ENCODE data around the gene SARS1. TPM values are rescaled to one million over a fixed set of nuclear protein-coding genes. Genes with fewer than 3 reads are reported as not detected.
A peak's percentile ranks its signal among the peaks of the same experiment; 100 is the strongest.

SARS1 gene
- total RNA-seq, 1 donor from 2014 or later, result 188 TPM

DNA sequence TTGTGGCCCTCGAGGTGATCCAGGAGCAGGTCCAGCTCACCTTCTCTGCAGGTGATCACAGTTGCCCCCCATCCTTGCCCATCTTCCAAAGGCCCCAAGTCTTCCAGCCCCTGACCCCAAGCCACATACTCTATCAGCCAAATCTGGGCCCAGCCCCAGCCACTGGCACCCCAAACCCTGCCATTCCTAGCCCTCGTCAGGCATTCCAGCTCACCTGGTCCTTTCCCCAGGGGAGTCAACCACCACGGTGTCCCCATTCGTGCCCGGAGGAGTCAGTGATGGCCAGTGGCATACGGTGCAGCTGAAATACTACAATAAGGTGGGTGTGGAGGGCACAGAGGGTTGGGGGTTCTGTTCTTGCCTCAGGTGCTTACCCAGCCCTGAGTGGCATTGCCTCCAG, 47.9 kb downstream of the SARS1 start:
- POLR2A ChIA-PET, result no interaction called here

DNA sequence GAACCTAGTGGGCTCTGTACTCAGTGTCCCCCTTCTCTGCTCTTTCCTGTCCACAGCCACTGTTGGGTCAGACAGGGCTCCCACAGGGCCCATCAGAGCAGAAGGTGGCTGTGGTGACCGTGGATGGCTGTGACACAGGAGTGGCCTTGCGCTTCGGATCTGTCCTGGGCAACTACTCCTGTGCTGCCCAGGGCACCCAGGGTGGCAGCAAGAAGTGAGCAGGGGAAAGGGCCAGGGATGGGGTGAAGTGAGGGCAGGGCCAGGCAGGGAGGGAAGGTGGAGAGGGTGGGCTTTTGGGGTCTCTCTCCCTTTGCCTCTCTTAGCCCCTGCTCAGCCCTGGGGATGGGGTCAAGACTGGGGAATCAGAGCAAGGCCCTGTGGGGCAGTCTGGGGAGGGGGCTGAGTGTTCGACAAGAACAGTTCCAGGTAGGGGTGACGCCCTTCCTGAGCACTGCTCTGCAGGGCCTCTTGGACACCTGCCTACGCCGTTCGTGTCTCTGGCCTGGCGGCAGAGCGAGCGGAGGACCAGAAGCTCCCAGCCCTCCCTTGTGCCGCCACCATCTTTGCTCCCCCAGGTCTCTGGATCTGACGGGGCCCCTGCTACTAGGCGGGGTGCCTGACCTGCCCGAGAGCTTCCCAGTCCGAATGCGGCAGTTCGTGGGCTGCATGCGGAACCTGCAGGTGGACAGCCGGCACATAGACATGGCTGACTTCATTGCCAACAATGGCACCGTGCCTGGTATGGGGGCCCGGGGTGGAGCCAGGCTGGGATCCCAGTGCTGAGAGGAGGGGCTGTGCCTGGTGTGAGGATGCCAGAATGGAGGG, 48.7 kb downstream of the SARS1 start:
- ATAC-seq (ENCODE audit: low read depth), result no peak
- ChIA-PET CTCF (interaction anchor here (1.8 kb wide), 1 partner anchor 9 kb away, joined by 4 read pairs; no protein-coding TSS in a partner anchor), POLR2A (no interaction called here)
- H3K9me3 Mint-ChIP-seq, result no peaks in the 10 kb centered on the region
- intact Hi-C loops (cut with micrococcal nuclease), result loop anchor here (1.0 kb wide), 4 partner anchors 21 to 270 kb away; partner anchors contain the start of gene PSRC1
- peaks cover 2% of the 10 kb centered on the region for H3K27me3 Mint-ChIP-seq
- no peak overlapping the region for H3K4me3 Mint-ChIP-seq
- H3K36me3 Mint-ChIP-seq (ENCODE audit: low read depth), result no peaks in the 10 kb centered on the region
- no peak overlapping the region for H3K27ac Mint-ChIP-seq
- TF ChIP-seq, protein P1, sequence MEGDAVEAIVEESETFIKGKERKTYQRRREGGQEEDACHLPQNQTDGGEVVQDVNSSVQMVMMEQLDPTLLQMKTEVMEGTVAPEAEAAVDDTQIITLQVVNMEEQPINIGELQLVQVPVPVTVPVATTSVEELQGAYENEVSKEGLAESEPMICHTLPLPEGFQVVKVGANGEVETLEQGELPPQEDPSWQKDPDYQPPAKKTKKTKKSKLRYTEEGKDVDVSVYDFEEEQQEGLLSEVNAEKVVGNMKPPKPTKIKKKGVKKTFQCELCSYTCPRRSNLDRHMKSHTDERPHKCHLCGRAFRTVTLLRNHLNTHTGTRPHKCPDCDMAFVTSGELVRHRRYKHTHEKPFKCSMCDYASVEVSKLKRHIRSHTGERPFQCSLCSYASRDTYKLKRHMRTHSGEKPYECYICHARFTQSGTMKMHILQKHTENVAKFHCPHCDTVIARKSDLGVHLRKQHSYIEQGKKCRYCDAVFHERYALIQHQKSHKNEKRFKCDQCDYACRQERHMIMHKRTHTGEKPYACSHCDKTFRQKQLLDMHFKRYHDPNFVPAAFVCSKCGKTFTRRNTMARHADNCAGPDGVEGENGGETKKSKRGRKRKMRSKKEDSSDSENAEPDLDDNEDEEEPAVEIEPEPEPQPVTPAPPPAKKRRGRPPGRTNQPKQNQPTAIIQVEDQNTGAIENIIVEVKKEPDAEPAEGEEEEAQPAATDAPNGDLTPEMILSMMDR (IDR thresholded peaks at IDR 0.05), result no peak
- no peak for DNase-seq
- peaks cover 4% of the 10 kb centered on the region for H3K4me1 Mint-ChIP-seq

More for the DNA sequence above, 47.9 kb downstream of the SARS1 start:
- TF ChIP-seq, protein P1 (IDR thresholded peaks at IDR 0.05), result no peak
- no peak overlapping the region for H3K4me3 Mint-ChIP-seq
- CTCF ChIA-PET, result no interaction called here
- H3K36me3 Mint-ChIP-seq (ENCODE audit: low read depth), result no peaks in the 10 kb centered on the region
- intact Hi-C loops (cut with micrococcal nuclease), result no loop called here
- peaks cover 2% of the 10 kb centered on the region for H3K27me3 Mint-ChIP-seq
- no peak overlapping the region for H3K27ac Mint-ChIP-seq
- peaks cover 4% of the 10 kb centered on the region for H3K4me1 Mint-ChIP-seq
- DNase-seq (no peak), ATAC-seq (ENCODE audit: low read depth) (no peak)
- H3K9me3 Mint-ChIP-seq, result no peaks in the 10 kb centered on the region

DNA sequence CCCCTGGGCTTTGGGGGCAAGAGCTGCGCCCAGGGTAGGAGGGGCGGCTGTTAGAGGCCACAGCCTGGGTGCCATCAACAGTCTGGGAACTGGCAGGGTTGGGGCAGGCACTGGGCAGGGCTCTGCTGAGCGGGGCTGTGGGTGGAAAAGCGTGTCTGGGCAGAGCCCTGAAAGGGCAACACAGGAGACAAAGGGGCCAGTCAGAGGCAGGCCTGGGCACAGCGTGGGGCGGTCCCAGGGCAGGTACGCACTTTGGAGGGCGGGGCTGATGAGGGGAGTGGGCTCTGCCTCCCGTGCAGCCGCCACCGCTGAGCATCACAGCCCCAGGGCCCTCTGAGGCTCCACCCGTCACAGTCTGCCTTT, 49.5 kb downstream of the SARS1 start:
- intact Hi-C loops (cut with micrococcal nuclease), result loop anchor here (1.0 kb wide), 4 partner anchors 20 to 269 kb away; partner anchors contain the start of gene PSRC1
- H3K27ac Mint-ChIP-seq, result no peak overlapping the region
- DNase-seq, result no peak
- ChIA-PET POLR2A (no interaction called here), CTCF (interaction anchor here (1.1 to 1.8 kb wide), 2 partner anchors 10 to 270 kb away, joined by 4 to 5 read pairs; no protein-coding TSS in a partner anchor)
- no peak for ATAC-seq (ENCODE audit: low read depth)
- peaks cover 2% of the 10 kb centered on the region for H3K27me3 Mint-ChIP-seq
- TF ChIP-seq, protein P1 (IDR thresholded peaks at IDR 0.05), result no peak
- no peak overlapping the region for H3K4me3 Mint-ChIP-seq
- no peaks in the 10 kb centered on the region for H3K9me3 Mint-ChIP-seq
- H3K36me3 Mint-ChIP-seq (ENCODE audit: low read depth), result no peaks in the 10 kb centered on the region
- peaks cover 4% of the 10 kb centered on the region for H3K4me1 Mint-ChIP-seq

DNA sequence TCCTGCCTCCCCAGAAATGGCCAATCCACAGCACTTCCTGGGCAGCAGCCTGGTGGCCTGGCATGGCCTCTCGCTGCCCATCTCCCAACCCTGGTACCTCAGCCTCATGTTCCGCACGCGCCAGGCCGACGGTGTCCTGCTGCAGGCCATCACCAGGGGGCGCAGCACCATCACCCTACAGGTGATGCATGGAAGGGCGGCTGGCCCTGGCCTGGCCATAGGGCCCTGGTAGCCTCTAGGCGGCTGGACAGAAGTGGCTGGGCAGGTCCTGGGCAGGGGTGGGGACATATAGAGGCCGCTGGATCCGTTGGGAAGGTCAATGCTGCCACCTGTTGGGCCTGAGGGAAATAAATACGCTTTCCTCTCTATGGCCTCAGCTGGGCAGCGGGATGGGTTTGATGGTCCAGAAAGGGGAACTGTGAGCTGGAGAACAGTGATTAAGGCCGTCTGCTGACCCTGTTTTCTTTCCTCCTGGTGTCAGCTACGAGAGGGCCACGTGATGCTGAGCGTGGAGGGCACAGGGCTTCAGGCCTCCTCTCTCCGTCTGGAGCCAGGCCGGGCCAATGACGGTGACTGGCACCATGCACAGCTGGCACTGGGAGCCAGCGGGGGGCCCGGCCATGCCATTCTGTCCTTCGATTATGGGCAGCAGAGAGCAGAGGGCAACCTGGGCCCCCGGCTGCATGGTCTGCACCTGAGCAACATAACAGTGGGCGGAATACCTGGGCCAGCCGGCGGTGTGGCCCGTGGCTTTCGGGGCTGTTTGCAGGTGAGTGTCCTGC, 50.1 kb downstream of the SARS1 start:
- no peaks in the 10 kb centered on the region for H3K9me3 Mint-ChIP-seq
- no peaks in the 10 kb centered on the region for H3K36me3 Mint-ChIP-seq (ENCODE audit: low read depth)
- peaks cover 4% of the 10 kb centered on the region for H3K4me1 Mint-ChIP-seq
- DNase-seq (peak; percentile 63), ATAC-seq (ENCODE audit: low read depth) (peak; percentile 97)
- TF ChIP-seq, protein P1 (IDR thresholded peaks at IDR 0.05), result no peak
- intact Hi-C loops (cut with micrococcal nuclease), result loop anchor here (1.0 kb wide), 4 partner anchors 20 to 269 kb away; partner anchors contain the start of gene PSRC1
- no peak overlapping the region for H3K27ac Mint-ChIP-seq
- ChIA-PET POLR2A (no interaction called here), CTCF (interaction anchor here (1.1 to 2.6 kb wide), 5 partner anchors 10 to 269 kb away, joined by 3 to 25 read pairs (median 4); partner anchors contain the start of genes PSRC1 and SORT1)
- peaks cover 2% of the 10 kb centered on the region for H3K27me3 Mint-ChIP-seq
- no peak overlapping the region for H3K4me3 Mint-ChIP-seq

DNA sequence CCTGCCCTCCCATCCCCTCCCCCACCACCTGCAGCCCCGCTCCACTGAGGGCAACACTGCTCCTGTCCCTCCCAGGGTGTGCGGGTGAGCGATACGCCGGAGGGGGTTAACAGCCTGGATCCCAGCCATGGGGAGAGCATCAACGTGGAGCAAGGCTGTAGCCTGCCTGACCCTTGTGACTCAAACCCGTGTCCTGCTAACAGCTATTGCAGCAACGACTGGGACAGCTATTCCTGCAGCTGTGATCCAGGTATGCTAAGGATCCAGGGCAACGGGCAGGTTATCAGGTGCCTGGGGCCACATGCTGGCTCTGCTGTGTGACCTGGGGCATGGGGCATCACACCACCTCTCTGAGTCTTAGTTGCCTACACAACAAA, 50.6 kb downstream of the SARS1 start:
- H3K27ac Mint-ChIP-seq, result no peak overlapping the region
- intact Hi-C loops (cut with micrococcal nuclease), result no loop called here
- TF ChIP-seq, protein P1 (IDR thresholded peaks at IDR 0.05), result no peak
- ATAC-seq (ENCODE audit: low read depth), result no peak
- H3K4me1 Mint-ChIP-seq, result peaks cover 4% of the 10 kb centered on the region
- ChIA-PET CTCF (interaction anchor here (1.1 to 2.6 kb wide), 6 partner anchors 11 to 268 kb away, joined by 3 to 25 read pairs (median 4); partner anchors contain the start of genes PSRC1 and SORT1), POLR2A (no interaction called here)
- H3K36me3 Mint-ChIP-seq (ENCODE audit: low read depth), result no peaks in the 10 kb centered on the region
- DNase-seq, result no peak
- H3K9me3 Mint-ChIP-seq, result no peaks in the 10 kb centered on the region
- peaks cover 2% of the 10 kb centered on the region for H3K27me3 Mint-ChIP-seq
- no peak overlapping the region for H3K4me3 Mint-ChIP-seq
